SK-N-SH (cell line): Measurements from ENCODE around the gene FAM131A. TPM values are rescaled to one million over a fixed set of nuclear protein-coding genes. Genes with fewer than 3 reads are reported as not detected.

ENCODE experiments used
- CTCF ChIA-PET: fragments of 300-600, 350-600 bp; formaldehyde crosslinking; extraction: SDS; loops from one replicate; lab custom pipeline; 2021; lab: Yijun Ruan, JAX
- POLR2A ChIA-PET: fragments of 350-600 bp; sonication (Branson Sonifier 250); formaldehyde crosslinking; extraction: SDS; loops from one replicate; lab custom pipeline; 2020; ENCODE audit warnings: antibody characterized with exemption, inconsistent platforms; lab: Yijun Ruan, JAX
- DNase-seq: peaks from one replicate; pipeline ENCODE4 v3.0.0; 2012
- H2AFZ ChIP-seq: fragments of 200-600 bp; sonication (generic); 2 replicates; pipeline ENCODE4 v1.8.1; 2016; ENCODE audit warnings: antibody characterized with exemption, mild to moderate bottlenecking, low read depth
- H3F3A ChIP-seq: fragments of 200-600 bp; sonication (generic); replicated peaks from 2 replicates; pipeline ENCODE3; 2016; ENCODE audit warnings: antibody characterized with exemption, mild to moderate bottlenecking; ENCODE audit not compliant: insufficient read depth
- H3K27ac ChIP-seq, 2 experiments: fragments of 200-500 bp in 1 of 2; fragments of 200-600 bp in 1 of 2; sonication (Bioruptor generic) in 1 of 2; sonication (generic), shearing (Covaris generic) in 1 of 2; 2 replicates each; pipeline versions ENCODE4 v1.5.1 to v1.6.1; 2014 to 2016; ENCODE audit warnings: low read depth in 2 of 2, inconsistent platforms in 1 of 2, low read length in 1 of 2, mild to moderate bottlenecking in 1 of 2, mixed read lengths in 1 of 2
- H3K27me3 ChIP-seq: fragments of 200-600 bp; sonication (generic), shearing (Covaris generic); 2 replicates; pipeline ENCODE4 v1.6.1; 2016; ENCODE audit warnings: mixed run types; ENCODE audit not compliant: insufficient read depth
- H3K36me3 ChIP-seq, 2 experiments: fragments of 200-500 bp in 1 of 2; fragments of 200-600 bp in 1 of 2; sonication (Bioruptor generic) in 1 of 2; sonication (generic) in 1 of 2; replicated peaks in 1 of 2; 2 replicates each; pipeline versions ENCODE3 to v1.5.1; 2014 to 2016; ENCODE audit warnings: low read length in 1 of 2, mild to moderate bottlenecking in 1 of 2; ENCODE audit not compliant: insufficient read depth in 2 of 2, control insufficient read depth in 1 of 2
- H3K4me1 ChIP-seq, 2 experiments: fragments of 200-500 bp in 1 of 2; fragments of 200-600 bp in 1 of 2; sonication (Bioruptor generic) in 1 of 2; sonication (generic), shearing (Covaris generic) in 1 of 2; 2 replicates each; pipeline versions ENCODE4 v1.5.1 to v1.6.1; 2014 to 2016; ENCODE audit warnings: low read depth in 1 of 2, low read length in 1 of 2, mixed run types in 1 of 2; ENCODE audit not compliant: insufficient read depth in 2 of 2, control insufficient read depth in 1 of 2
- H3K4me2 ChIP-seq: fragments of 200-600 bp; sonication (generic), shearing (Covaris generic); 2 replicates; pipeline ENCODE4 v1.6.1; 2017; ENCODE audit warnings: mixed run types
- H3K4me3 ChIP-seq, 2 experiments: fragments of 200-500 bp in 1 of 2; fragments of 200-600 bp in 1 of 2; sonication (Bioruptor generic) in 1 of 2; sonication (generic), shearing (Covaris generic) in 1 of 2; 2 replicates each; pipeline versions ENCODE4 v1.5.1 to v1.8.1; 2014 to 2016; ENCODE audit warnings: low read depth in 2 of 2, inconsistent platforms in 1 of 2, low read length in 1 of 2, mild to moderate bottlenecking in 1 of 2, mixed read lengths in 1 of 2, moderate library complexity in 1 of 2
- H3K79me2 ChIP-seq: fragments of 200-600 bp; sonication (generic); 2 replicates; pipeline ENCODE4 v1.8.1; 2017; ENCODE audit warnings: mild to moderate bottlenecking; ENCODE audit not compliant: insufficient read depth
- H3K9ac ChIP-seq: fragments of 200-600 bp; sonication (generic); 2 replicates; pipeline ENCODE4 v1.6.1; 2017; ENCODE audit warnings: mixed run types
- H3K9me2 ChIP-seq: fragments of 200-600 bp; sonication (generic); 2 replicates; pipeline ENCODE4 v1.6.1; 2017; ENCODE audit warnings: mixed run types
- H3K9me3 ChIP-seq: fragments of 200-600 bp; sonication (generic); 2 replicates; pipeline ENCODE4 v1.6.1; 2017; ENCODE audit warnings: mixed run types, mild to moderate bottlenecking, moderate library complexity
- H4K20me1 ChIP-seq: fragments of 200-600 bp; sonication (generic); 2 replicates; pipeline ENCODE4 v1.6.1; 2017; ENCODE audit warnings: mild to moderate bottlenecking, mixed run types; ENCODE audit not compliant: insufficient read depth
- FOSL2 ChIP-seq: IDR thresholded peaks from 2 replicates; pipeline ENCODE4 v1.4.0; 2012; ENCODE audit warnings: low read depth, mild to moderate bottlenecking, moderate library complexity, borderline replicate concordance
- FOXJ3 ChIP-seq: sonication (generic); formaldehyde crosslinking; IDR thresholded peaks from 2 replicates; pipeline ENCODE4 v1.5.1; 2020; ENCODE audit warnings: mild to moderate bottlenecking, missing genetic modification reagents
- NRF1 ChIP-seq: IDR thresholded peaks from 2 replicates; pipeline ENCODE4 v1.6.1; 2012; ENCODE audit warnings: low read depth, mild to moderate bottlenecking, low read length
- POLR2AphosphoS5 ChIP-seq: IDR thresholded peaks from 2 replicates; pipeline ENCODE4 v1.6.1; 2012; ENCODE audit warnings: low read depth, low read length
- RAD21 ChIP-seq: IDR thresholded peaks from 2 replicates; pipeline ENCODE4 v1.6.1; 2012; ENCODE audit warnings: mild to moderate bottlenecking, low read length
- REST ChIP-seq: IDR thresholded peaks from 2 replicates; pipeline ENCODE4 v1.6.1; 2012; ENCODE audit warnings: mild to moderate bottlenecking, low read depth, low read length, moderate library complexity
- RFX5 ChIP-seq: IDR thresholded peaks from 2 replicates; pipeline ENCODE4 v1.6.1; 2012; ENCODE audit warnings: mild to moderate bottlenecking, improper control_type of control experiment, low read length
- SIN3A ChIP-seq: IDR thresholded peaks from 2 replicates; pipeline ENCODE4 v1.6.1; 2012; ENCODE audit warnings: low read depth, mild to moderate bottlenecking, low read length, moderate library complexity, borderline replicate concordance
- TAF1 ChIP-seq: IDR thresholded peaks from 2 replicates; pipeline ENCODE4 v1.6.1; 2012; ENCODE audit warnings: low read depth, mild to moderate bottlenecking, low read length, moderate library complexity, borderline replicate concordance
- YY1 ChIP-seq: IDR thresholded peaks from 2 replicates; pipeline ENCODE4 v1.4.0; 2012; ENCODE audit warnings: low read depth, mild to moderate bottlenecking
- ZBTB33 ChIP-seq: IDR thresholded peaks from 2 replicates; pipeline ENCODE4 v1.4.0; 2012; ENCODE audit warnings: low read depth, borderline replicate concordance
- WGBS: methylation state at CpG from one replicate; pipeline ENCODE4 v1.1.6; 2017; ENCODE audit warnings: low lambda C conversion rate; 5-methylcytosine and 5-hydroxymethylcytosine counted together
- polyA plus RNA-seq, 3 experiments: library from polyadenylated mRNA; depleted of rRNA; stranded (reverse); fragments of >200 nt; gene quantifications; 2 replicates each; pipeline ENCODE4 v1.2.3, GENCODE V29; 2012

The FAM131A gene
- polyA plus RNA-seq, 1 of the 3 experiments (the other 2 are of a cell fraction): 31.6 TPM

GRCh38 chr3:184333700-184334099 is 3.7 kb upstream of the FAM131A start:
- no peaks in the 10 kb centered on the region for H3K9me3 ChIP-seq
- no peak overlapping the region for H3K4me3 ChIP-seq
- H3K79me2 ChIP-seq: peaks cover 59% of the 10 kb centered on the region
- no peak for TF ChIP-seq SIN3A
- no peak for TF ChIP-seq NRF1
- no peak for TF ChIP-seq FOSL2
- no peak for TF ChIP-seq RAD21
- no peak for TF ChIP-seq FOXJ3
- TF ChIP-seq RFX5: no peak
- no peak for TF ChIP-seq REST
- TF ChIP-seq TAF1: no peak
- no peak for TF ChIP-seq YY1
- TF ChIP-seq ZBTB33: no peak
- no peak for TF ChIP-seq POLR2AphosphoS5
- H3K4me2 ChIP-seq: 0 out of 2 replicates have a peak overlapping the region, but pooled peaks have one; percentile 21
- H3K27ac ChIP-seq: peak overlapping the region in 1 of 2 experiments; percentile 90; a peak in 2 of 4 replicates
- H4K20me1 ChIP-seq: peaks cover 23% of the 10 kb centered on the region
- peaks cover 31 to 47% of the 10 kb centered on the region in 2 experiments; a peak in 3 of 4 replicates for H3K4me1 ChIP-seq
- ChIA-PET POLR2A (no interaction called here), CTCF (no interaction called here)
- H2AFZ ChIP-seq: no peak overlapping the region
- WGBS: 83% methylated on average over 3 of the region's 3 CpGs
- H3K9me2 ChIP-seq: no peaks in the 10 kb centered on the region
- H3K9ac ChIP-seq: peak overlapping the region; percentile 53
- no peak for DNase-seq
- no peaks in the 10 kb centered on the region for H3K27me3 ChIP-seq
- peaks cover 49 to 57% of the 10 kb centered on the region in 2 experiments for H3K36me3 ChIP-seq
- H3F3A ChIP-seq: peaks cover 68% of the 10 kb centered on the region
